Right lobe of liver (tissue), 4 donors: ENCODE data around the gene ALS2CL.

Source experiments
- POLR2A ChIP-seq: fragments of 450-650 bp; IDR thresholded peaks from one replicate; pipeline ENCODE4 v1.6.1; 2017; ENCODE audit warnings: antibody characterized with exemption, mild to moderate bottlenecking
- TF ChIP-seq, protein P1 (sequence below), 4 donors: fragments of 200-600 bp in 3 of 4; fragments of 450-650 bp in 1 of 4; IDR thresholded peaks; one replicate each; pipeline versions ENCODE4 v1.5.1 to v1.8.0; 2016 to 2022; ENCODE audit warnings: antibody characterized with exemption in 4 of 4, mild to moderate bottlenecking in 2 of 4
- donor health status: DM: no; HTN: no; CAD: no.
- donor health status: DM: no; HTN: no; CAD: no.
- donor health status: DM: no; HTN: yes; CAD: no.

DNA sequence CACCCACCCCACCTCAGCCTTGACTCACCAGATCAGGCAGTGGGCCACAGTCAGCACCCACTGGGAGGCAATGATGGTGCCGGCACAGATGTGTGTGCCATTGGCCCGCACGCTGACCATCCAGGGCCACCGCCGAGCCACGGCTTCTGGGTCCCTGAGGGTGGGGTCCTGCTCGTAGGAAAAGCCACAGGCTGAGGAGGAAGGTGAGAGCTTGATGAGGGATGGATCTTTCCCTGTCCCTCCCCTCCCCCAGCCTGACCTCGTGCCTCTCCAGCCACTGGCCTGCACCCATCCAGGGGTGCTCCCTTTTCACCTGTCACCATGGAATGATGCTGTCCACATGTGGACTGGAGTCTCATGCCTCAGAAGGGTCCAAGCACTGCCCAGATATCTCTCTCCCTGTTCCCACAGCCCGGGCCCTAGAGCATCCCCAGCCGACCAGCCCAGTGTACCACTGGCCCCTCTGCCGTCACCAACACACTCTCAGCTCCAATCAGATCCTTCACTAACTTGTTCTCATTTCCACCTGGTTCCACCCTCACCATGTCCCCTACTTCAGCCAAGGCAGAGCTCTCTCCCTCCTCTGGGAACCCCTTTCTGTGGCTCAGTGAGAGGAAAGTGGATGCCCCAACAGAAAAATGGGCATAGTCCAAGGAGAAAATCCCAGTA, 22.2 kb upstream of the ALS2CL start:
- TF ChIP-seq, protein P1, sequence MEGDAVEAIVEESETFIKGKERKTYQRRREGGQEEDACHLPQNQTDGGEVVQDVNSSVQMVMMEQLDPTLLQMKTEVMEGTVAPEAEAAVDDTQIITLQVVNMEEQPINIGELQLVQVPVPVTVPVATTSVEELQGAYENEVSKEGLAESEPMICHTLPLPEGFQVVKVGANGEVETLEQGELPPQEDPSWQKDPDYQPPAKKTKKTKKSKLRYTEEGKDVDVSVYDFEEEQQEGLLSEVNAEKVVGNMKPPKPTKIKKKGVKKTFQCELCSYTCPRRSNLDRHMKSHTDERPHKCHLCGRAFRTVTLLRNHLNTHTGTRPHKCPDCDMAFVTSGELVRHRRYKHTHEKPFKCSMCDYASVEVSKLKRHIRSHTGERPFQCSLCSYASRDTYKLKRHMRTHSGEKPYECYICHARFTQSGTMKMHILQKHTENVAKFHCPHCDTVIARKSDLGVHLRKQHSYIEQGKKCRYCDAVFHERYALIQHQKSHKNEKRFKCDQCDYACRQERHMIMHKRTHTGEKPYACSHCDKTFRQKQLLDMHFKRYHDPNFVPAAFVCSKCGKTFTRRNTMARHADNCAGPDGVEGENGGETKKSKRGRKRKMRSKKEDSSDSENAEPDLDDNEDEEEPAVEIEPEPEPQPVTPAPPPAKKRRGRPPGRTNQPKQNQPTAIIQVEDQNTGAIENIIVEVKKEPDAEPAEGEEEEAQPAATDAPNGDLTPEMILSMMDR (IDR thresholded peaks at IDR 0.05) = no peak
- no peak for TF ChIP-seq POLR2A
